ENCODE measurements around the gene BTBD8.

BTBD8 gene

DNA sequence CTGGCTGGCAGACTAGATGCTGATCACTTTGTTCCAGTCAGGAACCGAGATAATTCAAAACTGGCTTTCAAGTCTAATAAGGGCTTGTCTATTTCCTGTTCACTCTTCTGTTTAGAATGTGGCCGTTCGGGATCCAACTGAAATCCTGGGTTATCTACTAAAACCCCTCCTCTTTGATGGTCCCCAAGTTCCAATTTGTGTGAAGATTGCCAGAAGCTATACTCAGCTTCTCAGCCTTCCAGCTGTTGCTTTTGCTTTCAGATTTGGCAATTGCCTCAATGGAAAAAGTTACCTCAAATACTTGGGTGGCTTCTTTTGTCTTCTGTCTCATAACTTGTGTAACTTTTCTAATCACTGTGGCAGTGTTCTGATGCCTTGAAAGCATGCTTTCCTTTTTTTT lies 43.7 kb downstream of the BTBD8 start:
- H3K9me3 ChIP-seq (ENCODE audit: insufficient read depth, low read length), result no peaks in the 10 kb centered on the region
- H3K9me2 ChIP-seq (replicated peaks; ENCODE audit: insufficient read depth, low read length), result no peaks in the 10 kb centered on the region
- no peak overlapping the region for H3K9ac ChIP-seq (ENCODE audit: low read length)
- no peaks in the 10 kb centered on the region for H4K20me1 ChIP-seq (ENCODE audit: low read depth, low read length)
- TF ChIP-seq EZH2phosphoT487 (conservative IDR thresholded peaks at IDR 0.05; ENCODE audit: low read length) (no peak), CTCF (IDR thresholded peaks at IDR 0.05; ENCODE audit: insufficient read depth, low read length, poor library complexity, severe bottlenecking) (no peak)
- no peaks in the 10 kb centered on the region for H3F3A ChIP-seq (ENCODE audit: insufficient read depth)
- H3K4me2 ChIP-seq (ENCODE audit: low read depth, low read length, poor library complexity, severe bottlenecking), result no peak overlapping the region
- no peak overlapping the region for H3K27ac ChIP-seq (ENCODE audit: low read depth, low read length)
- no peaks in the 10 kb centered on the region for H3K79me2 ChIP-seq (ENCODE audit: insufficient read depth, low read length)
- H3K36me3 ChIP-seq (ENCODE audit: low read length), result no peaks in the 10 kb centered on the region
- H3K27me3 ChIP-seq (ENCODE audit: low read length), result no peaks in the 10 kb centered on the region
- H2AFZ ChIP-seq (ENCODE audit: low read depth, low read length, severe bottlenecking), result no peak overlapping the region
- no peak overlapping the region for H3K4me3 ChIP-seq (ENCODE audit: insufficient read depth, low read length, poor library complexity, severe bottlenecking)

- no peak overlapping the region for H3K4me3 ChIP-seq (ENCODE audit: insufficient read depth, low read length, poor library complexity, severe bottlenecking)
- no peak overlapping the region for H3K4me2 ChIP-seq (ENCODE audit: low read depth, low read length, poor library complexity, severe bottlenecking)
Measured at GRCh38 chr1:92125204-92125603, 45.1 kb downstream of the BTBD8 start.

DNA sequence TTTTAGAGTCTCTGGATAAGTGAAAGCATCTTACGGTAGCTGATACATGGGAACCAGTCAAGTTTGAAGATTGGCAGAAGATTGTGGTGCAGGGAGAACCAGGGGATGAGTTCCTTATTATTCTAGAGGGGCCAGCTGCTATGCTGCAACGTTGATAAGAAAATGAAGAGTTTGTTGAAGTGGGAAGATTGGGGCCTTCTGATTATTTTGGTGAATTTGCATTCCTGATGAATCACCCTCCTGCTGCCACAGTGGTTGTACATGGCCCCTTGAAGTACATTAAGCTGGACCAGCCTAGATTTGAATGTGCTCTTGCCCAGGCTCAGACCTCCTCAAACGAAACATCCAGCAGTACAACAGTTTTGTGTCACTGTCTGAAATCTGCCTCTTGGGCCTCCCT lies 45.9 kb downstream of the BTBD8 start:
- H3K36me3 ChIP-seq (ENCODE audit: low read length), result no peaks in the 10 kb centered on the region
- no peaks in the 10 kb centered on the region for H3K9me2 ChIP-seq (replicated peaks; ENCODE audit: insufficient read depth, low read length)
- H3F3A ChIP-seq (ENCODE audit: insufficient read depth), result no peaks in the 10 kb centered on the region

More at GRCh38 chr1:92125204-92125603, 45.1 kb downstream of the BTBD8 start:
- H4K20me1 ChIP-seq (ENCODE audit: low read depth, low read length), result no peaks in the 10 kb centered on the region
- H3K79me2 ChIP-seq (ENCODE audit: insufficient read depth, low read length), result no peaks in the 10 kb centered on the region
- H3K27ac ChIP-seq (ENCODE audit: low read depth, low read length), result no peak overlapping the region
- no peak overlapping the region for H2AFZ ChIP-seq (ENCODE audit: low read depth, low read length, severe bottlenecking)
- TF ChIP-seq CTCF (IDR thresholded peaks at IDR 0.05; ENCODE audit: insufficient read depth, low read length, poor library complexity, severe bottlenecking), result no peak
- no peak for TF ChIP-seq EZH2phosphoT487 (conservative IDR thresholded peaks at IDR 0.05; ENCODE audit: low read length)
- no peaks in the 10 kb centered on the region for H3F3A ChIP-seq (ENCODE audit: insufficient read depth)
- H3K36me3 ChIP-seq (ENCODE audit: low read length), result no peaks in the 10 kb centered on the region
- H3K27me3 ChIP-seq (ENCODE audit: low read length), result no peaks in the 10 kb centered on the region
- no peak overlapping the region for H3K9ac ChIP-seq (ENCODE audit: low read length)
- no peaks in the 10 kb centered on the region for H3K9me3 ChIP-seq (ENCODE audit: insufficient read depth, low read length)
- H3K9me2 ChIP-seq (replicated peaks; ENCODE audit: insufficient read depth, low read length), result no peaks in the 10 kb centered on the region

More for the DNA sequence above, 45.9 kb downstream of the BTBD8 start:
- TF ChIP-seq EZH2phosphoT487 (conservative IDR thresholded peaks at IDR 0.05; ENCODE audit: low read length) (no peak), CTCF (IDR thresholded peaks at IDR 0.05; ENCODE audit: insufficient read depth, low read length, poor library complexity, severe bottlenecking) (no peak)
- Histone ChIP-seq H3K27me3 (ENCODE audit: low read length) (no peaks in the 10 kb centered on the region), H3K79me2 (ENCODE audit: insufficient read depth, low read length) (no peaks in the 10 kb centered on the region), H2AFZ (ENCODE audit: low read depth, low read length, severe bottlenecking) (no peak overlapping the region), H3K4me3 (ENCODE audit: insufficient read depth, low read length, poor library complexity, severe bottlenecking) (no peak overlapping the region), H4K20me1 (ENCODE audit: low read depth, low read length) (no peaks in the 10 kb centered on the region), H3K9ac (ENCODE audit: low read length) (no peak overlapping the region), H3K27ac (ENCODE audit: low read depth, low read length) (no peak overlapping the region), H3K4me2 (ENCODE audit: low read depth, low read length, poor library complexity, severe bottlenecking) (no peak overlapping the region), H3K9me3 (ENCODE audit: insufficient read depth, low read length) (no peaks in the 10 kb centered on the region)

Measured in SU-DHL-6 (cell line).